Measurements from ENCODE around the gene TYMP.
A peak's percentile ranks its signal among the peaks of the same experiment; 100 is the strongest.
"Not testable (repeated sequence)": the region's sequence is repeated elsewhere in the genome, so short reads cannot be mapped to it uniquely, and the experiment has no call there.

TYMP gene

GRCh38 chr22:50562523-50563412 lies 33.0 kb upstream of the TYMP start, which contains the start of gene SYCE3:
SYCE3 (minus strand) TSS chr22:50562919; CDS start chr22:50556405, 6,514 bp downstream.
- peak; percentile 94 for DNase-seq (ENCODE audit: low read depth)

GRCh38 chr22:50561401-50562358 lies 31.9 kb upstream of the TYMP start:
- no peak for DNase-seq (ENCODE audit: low read depth)

- DNase-seq (ENCODE audit: low read depth) = no peak
Observed at GRCh38 chr22:50560034-50560433, 30.2 kb upstream of the TYMP start.

GRCh38 chr22:50556703-50557102 lies 26.9 kb upstream of the TYMP start:
- no peak for DNase-seq (ENCODE audit: low read depth)

- no peak for DNase-seq (ENCODE audit: low read depth)
Observed at GRCh38 chr22:50553310-50553709, 23.5 kb upstream of the TYMP start.

GRCh38 chr22:50551160-50551752 lies 21.4 kb upstream of the TYMP start:
- no peak for DNase-seq (ENCODE audit: low read depth)

- no peak for DNase-seq (ENCODE audit: low read depth)
Observed at GRCh38 chr22:50550395-50550794, 20.6 kb upstream of the TYMP start.

GRCh38 chr22:50548921-50549790 lies 19.3 kb upstream of the TYMP start:
- DNase-seq (ENCODE audit: low read depth) = no peak

- DNase-seq (ENCODE audit: low read depth) = no peak
Observed at GRCh38 chr22:50548040-50548920, 18.5 kb upstream of the TYMP start.

- DNase-seq (ENCODE audit: low read depth) = no peak
Observed at GRCh38 chr22:50547263-50547985, 17.6 kb upstream of the TYMP start.

- no peak for DNase-seq (ENCODE audit: low read depth)
Observed at GRCh38 chr22:50546326-50547262, 16.8 kb upstream of the TYMP start.

GRCh38 chr22:50545522-50546325 lies 15.9 kb upstream of the TYMP start, which contains the start of gene KLHDC7B:
KLHDC7B (plus strand) TSS chr22:50545899; CDS start chr22:50546244, 345 bp downstream.
- no peak for DNase-seq (ENCODE audit: low read depth)

GRCh38 chr22:50544746-50545253 lies 15.0 kb upstream of the TYMP start:
- no peak for DNase-seq (ENCODE audit: low read depth)

- peak; percentile 74 for DNase-seq (ENCODE audit: low read depth)
Observed at GRCh38 chr22:50544078-50544745, 14.4 kb upstream of the TYMP start.

GRCh38 chr22:50542416-50542927 lies 12.7 kb upstream of the TYMP start:
- DNase-seq (ENCODE audit: low read depth) = no peak

- not testable (repeated sequence) for DNase-seq (ENCODE audit: low read depth)
Observed at GRCh38 chr22:50541667-50542026, 11.8 kb upstream of the TYMP start.

All from activated gamma-delta T cell treated with anti-CD3 and anti-CD28 coated beads, Interleukin-2, amount 50 U/mL, for 16 hours (primary cell).